ENCODE data around the gene CLDN10.
"Not testable (repeated sequence)": the region's sequence is repeated elsewhere in the genome, so short reads cannot be mapped to it uniquely, and the experiment has no call there.

CLDN10 gene

GRCh38 chr13:95553581-95554385 lies 1.3 kb downstream of the CLDN10 start:
- H3K4me1 Mint-ChIP-seq = peaks cover 3 to 17% of the 10 kb centered on the region in 2 donors
- H3K9me3 Mint-ChIP-seq = no peaks in the 10 kb centered on the region
- H3K27ac Mint-ChIP-seq = no peak overlapping the region
- DNase-seq (no peak), ATAC-seq (replicated peaks) (peak in 1 of 2 donors; percentile 23)
- H3K4me3 Mint-ChIP-seq = peak overlapping the region; percentile 53 to 65
- H3K27me3 Mint-ChIP-seq = peaks cover 46 to 69% of the 10 kb centered on the region in 2 donors
- H3K36me3 Mint-ChIP-seq = no peaks in the 10 kb centered on the region

- Mint-ChIP-seq H3K27ac (no peak overlapping the region), H3K9me3 (no peaks in the 10 kb centered on the region), H3K4me3 (no peak overlapping the region), H3K4me1 (peaks cover 3 to 17% of the 10 kb centered on the region in 2 donors), H3K36me3 (no peaks in the 10 kb centered on the region), H3K27me3 (peaks cover 23 to 46% of the 10 kb centered on the region in 2 donors)
- DNase-seq = no peak
- ATAC-seq (replicated peaks) = no peak
Measured at GRCh38 chr13:95557013-95557412, 4.5 kb downstream of the CLDN10 start.

DNA sequence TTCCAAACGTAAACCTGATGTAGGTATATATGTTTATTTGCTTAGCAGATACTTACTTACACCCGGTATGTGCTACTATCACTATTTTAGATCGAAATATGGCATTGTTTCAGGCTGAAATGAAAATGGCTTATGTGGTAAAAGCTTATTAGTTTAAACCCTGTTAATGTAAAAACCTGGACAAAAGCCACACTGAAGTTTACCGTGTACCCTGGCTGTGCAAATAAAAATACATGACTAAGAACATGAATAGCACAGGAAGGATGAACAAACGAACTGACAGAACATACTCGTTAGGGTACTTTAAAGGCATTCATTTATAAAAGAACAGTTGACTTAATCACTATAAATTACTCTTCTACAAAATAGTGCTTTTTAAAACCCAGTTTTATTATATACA lies 6.6 kb downstream of the CLDN10 start:
- Mint-ChIP-seq H3K4me1 (peaks cover 0 to 5% of the 10 kb centered on the region in 2 donors), H3K27me3 (peaks cover 12 to 26% of the 10 kb centered on the region in 2 donors), H3K27ac (no peak overlapping the region), H3K9me3 (no peaks in the 10 kb centered on the region), H3K4me3 (no peak overlapping the region), H3K36me3 (no peaks in the 10 kb centered on the region)
- no peak for ATAC-seq (replicated peaks)
- no peak for DNase-seq

- no peaks in the 10 kb centered on the region for H3K36me3 Mint-ChIP-seq
- H3K27me3 Mint-ChIP-seq = peaks cover 5 to 16% of the 10 kb centered on the region in 2 donors
- DNase-seq (no peak), ATAC-seq (replicated peaks) (no peak)
- no peak overlapping the region for H3K27ac Mint-ChIP-seq
- H3K4me3 Mint-ChIP-seq = no peak overlapping the region
- no peaks in the 10 kb centered on the region for H3K4me1 Mint-ChIP-seq
- no peaks in the 10 kb centered on the region for H3K9me3 Mint-ChIP-seq
Measured at GRCh38 chr13:95560387-95560786, 7.9 kb downstream of the CLDN10 start.

GRCh38 chr13:95564091-95564490 lies 11.6 kb downstream of the CLDN10 start:
- H3K27me3 Mint-ChIP-seq = peaks cover 5 to 6% of the 10 kb centered on the region in 2 donors
- H3K9me3 Mint-ChIP-seq = peaks cover 0 to 6% of the 10 kb centered on the region in 2 donors
- H3K4me3 Mint-ChIP-seq = no peak overlapping the region
- no peak for ATAC-seq (replicated peaks)
- DNase-seq = no peak
- no peaks in the 10 kb centered on the region for H3K4me1 Mint-ChIP-seq
- no peaks in the 10 kb centered on the region for H3K36me3 Mint-ChIP-seq
- no peak overlapping the region for H3K27ac Mint-ChIP-seq

DNA sequence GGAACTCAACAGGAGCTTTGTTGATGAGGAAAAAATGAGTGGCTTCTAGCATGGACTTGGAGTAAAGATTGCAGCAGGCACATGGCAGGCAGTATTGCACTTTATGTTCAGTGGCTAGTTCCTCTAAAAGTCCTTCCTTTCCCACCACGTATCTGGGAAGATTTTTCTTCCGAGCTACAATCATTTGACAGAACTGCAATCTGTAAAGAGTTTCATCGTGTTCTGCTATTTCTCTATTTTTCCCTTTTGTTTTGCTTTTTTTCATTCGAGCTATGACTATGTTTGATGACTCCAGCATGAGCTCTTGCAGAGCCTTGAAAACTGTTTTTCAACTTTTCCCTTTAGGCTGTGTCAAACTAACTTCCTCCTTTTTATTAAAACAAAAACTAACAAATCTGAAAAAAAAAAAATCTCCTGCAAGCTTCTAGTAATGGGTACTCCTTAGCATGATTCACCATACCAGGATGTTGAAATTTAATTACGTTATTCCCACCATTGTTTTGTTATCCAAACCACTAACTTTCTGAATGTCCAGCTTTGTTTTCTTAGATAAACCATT lies 12.3 kb downstream of the CLDN10 start:
- H3K4me3 Mint-ChIP-seq = no peak overlapping the region
- no peaks in the 10 kb centered on the region for H3K4me1 Mint-ChIP-seq
- no peaks in the 10 kb centered on the region for H3K36me3 Mint-ChIP-seq
- H3K9me3 Mint-ChIP-seq = peaks cover 0 to 6% of the 10 kb centered on the region in 2 donors
- H3K27me3 Mint-ChIP-seq = peaks cover 5 to 6% of the 10 kb centered on the region in 2 donors
- no peak for DNase-seq
- ATAC-seq (replicated peaks) = no peak
- H3K27ac Mint-ChIP-seq = no peak overlapping the region

DNA sequence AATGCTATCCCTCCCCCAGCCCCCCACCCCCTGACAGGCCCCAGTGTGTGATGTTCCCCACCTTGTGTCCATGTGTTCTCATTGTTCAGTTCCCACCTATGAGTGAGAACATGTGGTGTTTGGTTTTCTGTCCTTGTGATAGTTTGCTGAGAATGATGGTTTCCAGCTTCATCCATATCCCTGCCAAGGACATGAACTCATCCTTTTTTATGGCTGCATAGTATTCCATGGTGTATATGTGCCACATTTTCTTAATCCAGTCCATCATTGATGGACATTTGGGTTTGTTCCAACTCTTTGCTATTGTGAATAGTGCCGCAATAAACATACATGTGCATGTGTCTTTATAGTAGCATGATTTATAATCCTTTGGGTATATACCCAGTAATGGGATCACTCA lies 13.2 kb downstream of the CLDN10 start:
- H3K27ac Mint-ChIP-seq; H3K27me3 Mint-ChIP-seq; ATAC-seq (replicated peaks); DNase-seq; H3K4me3 Mint-ChIP-seq; H3K36me3 Mint-ChIP-seq; H3K9me3 Mint-ChIP-seq; H3K4me1 Mint-ChIP-seq: not testable (repeated sequence)

DNA sequence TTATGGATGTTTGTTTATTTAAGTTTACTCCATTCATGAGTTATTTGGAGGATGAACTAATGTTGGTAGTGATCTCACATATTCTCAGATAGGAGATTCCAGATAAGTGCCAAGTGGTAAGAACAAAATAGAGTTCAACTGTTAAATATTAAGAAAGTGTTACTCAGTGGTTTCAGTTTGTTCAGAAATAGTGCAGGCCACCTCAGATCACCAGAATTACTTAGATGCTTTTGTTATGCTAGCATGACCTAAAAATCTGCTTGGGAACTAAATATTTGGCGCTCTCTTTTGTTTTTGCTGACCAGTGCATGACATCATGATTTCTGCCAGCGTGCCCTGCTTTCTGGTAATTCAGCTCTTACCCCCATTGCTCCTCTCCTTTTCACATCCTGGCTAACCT lies 15.6 kb downstream of the CLDN10 start:
- no peak for DNase-seq
- Mint-ChIP-seq H3K4me1 (no peaks in the 10 kb centered on the region), H3K9me3 (peaks cover 0 to 6% of the 10 kb centered on the region in 2 donors), H3K4me3 (no peak overlapping the region), H3K27me3 (peaks cover 6 to 8% of the 10 kb centered on the region in 2 donors), H3K36me3 (no peaks in the 10 kb centered on the region), H3K27ac (no peak overlapping the region)
- ATAC-seq (replicated peaks) = no peak

- Mint-ChIP-seq H3K27me3 (peaks cover 6 to 8% of the 10 kb centered on the region in 2 donors), H3K9me3 (peaks cover 0 to 6% of the 10 kb centered on the region in 2 donors), H3K4me1 (no peaks in the 10 kb centered on the region), H3K4me3 (no peak overlapping the region), H3K27ac (no peak overlapping the region), H3K36me3 (no peaks in the 10 kb centered on the region)
- DNase-seq (no peak), ATAC-seq (replicated peaks) (no peak)
Measured at GRCh38 chr13:95570016-95570415, 17.5 kb downstream of the CLDN10 start.

GRCh38 chr13:95571941-95572340 lies 19.4 kb downstream of the CLDN10 start:
- ATAC-seq (replicated peaks) (no peak), DNase-seq (no peak)
- Mint-ChIP-seq H3K36me3 (no peaks in the 10 kb centered on the region), H3K4me3 (no peak overlapping the region), H3K9me3 (peaks cover 0 to 2% of the 10 kb centered on the region in 2 donors), H3K27ac (no peak overlapping the region), H3K4me1 (no peaks in the 10 kb centered on the region), H3K27me3 (peaks cover 3 to 8% of the 10 kb centered on the region in 2 donors)

GRCh38 chr13:95573221-95573620 lies 20.7 kb downstream of the CLDN10 start:
- H3K27ac Mint-ChIP-seq = no peak overlapping the region
- H3K4me3 Mint-ChIP-seq = no peak overlapping the region
- no peaks in the 10 kb centered on the region for H3K36me3 Mint-ChIP-seq
- DNase-seq (no peak), ATAC-seq (replicated peaks) (no peak)
- no peaks in the 10 kb centered on the region for H3K9me3 Mint-ChIP-seq
- no peaks in the 10 kb centered on the region for H3K4me1 Mint-ChIP-seq
- H3K27me3 Mint-ChIP-seq = peaks cover 0 to 8% of the 10 kb centered on the region in 2 donors

DNA sequence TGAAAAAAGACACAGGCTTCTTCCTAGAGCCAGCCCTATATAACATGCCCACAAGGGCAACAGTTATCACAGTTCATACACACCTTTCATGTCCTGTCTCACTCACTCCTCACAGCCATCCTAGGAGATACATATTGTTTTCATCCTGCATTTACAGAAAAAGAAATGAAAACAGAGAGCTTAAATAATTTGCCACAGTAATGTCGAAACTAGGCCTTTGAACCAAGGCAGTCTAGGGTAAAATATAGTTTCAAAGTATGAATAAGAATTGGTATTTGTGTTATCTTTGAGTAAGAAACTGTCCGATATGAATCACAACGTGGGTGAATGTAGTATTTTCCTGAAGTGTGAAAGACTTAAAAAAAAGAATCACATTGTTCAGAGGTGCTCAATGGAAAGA lies 26.8 kb downstream of the CLDN10 start:
- H3K27ac Mint-ChIP-seq = no peak overlapping the region
- H3K36me3 Mint-ChIP-seq = no peaks in the 10 kb centered on the region
- peaks cover 0 to 6% of the 10 kb centered on the region in 2 donors for H3K27me3 Mint-ChIP-seq
- no peak overlapping the region for H3K4me3 Mint-ChIP-seq
- peak in 1 of 2 donors; percentile 22 for ATAC-seq (replicated peaks)
- no peaks in the 10 kb centered on the region for H3K9me3 Mint-ChIP-seq
- no peaks in the 10 kb centered on the region for H3K4me1 Mint-ChIP-seq
- DNase-seq = no peak

DNA sequence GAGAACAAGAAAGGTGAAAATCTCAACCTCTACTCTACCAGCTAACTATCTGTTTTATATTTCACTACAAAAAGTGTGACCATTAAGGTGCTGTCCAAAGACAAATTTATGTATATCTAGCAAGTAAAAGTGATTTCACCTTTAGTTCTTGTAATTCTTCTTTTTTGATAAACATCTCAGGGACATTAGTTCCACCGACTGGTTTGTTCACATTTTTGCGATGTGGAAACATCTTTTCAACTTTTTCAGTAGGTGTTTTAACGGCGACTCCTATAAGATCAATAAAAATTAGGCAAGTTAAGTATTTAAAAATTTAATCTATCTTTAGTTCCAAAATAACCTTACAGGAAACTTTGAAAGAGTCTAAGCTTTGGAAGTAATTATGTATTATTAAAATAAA lies 33.3 kb downstream of the CLDN10 start:
- DNase-seq = no peak
- H3K27ac Mint-ChIP-seq = no peak overlapping the region
- H3K27me3 Mint-ChIP-seq = peaks cover 11 to 13% of the 10 kb centered on the region in 2 donors
- ATAC-seq (replicated peaks) = no peak
- no peak overlapping the region for H3K4me3 Mint-ChIP-seq
- H3K36me3 Mint-ChIP-seq = no peaks in the 10 kb centered on the region
- no peaks in the 10 kb centered on the region for H3K9me3 Mint-ChIP-seq
- no peaks in the 10 kb centered on the region for H3K4me1 Mint-ChIP-seq

DNA sequence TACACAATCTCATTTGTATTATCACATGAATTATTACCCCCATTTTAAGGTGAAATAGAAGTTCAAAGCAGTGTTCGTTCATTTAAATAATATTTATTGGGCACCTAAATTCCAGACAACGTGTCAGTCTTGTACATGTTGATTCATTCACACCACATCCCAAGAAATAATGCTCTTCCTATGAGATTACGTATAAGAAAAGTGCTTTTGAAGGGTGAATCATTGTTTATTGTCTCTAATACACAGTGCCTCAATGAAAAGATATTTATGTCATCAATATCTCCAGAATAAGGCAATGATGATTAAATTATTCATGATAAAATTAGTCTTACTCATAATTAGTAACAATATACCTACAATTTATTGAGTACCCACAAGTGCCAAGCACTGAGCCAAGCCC lies 35.6 kb downstream of the CLDN10 start:
- Mint-ChIP-seq H3K36me3 (no peaks in the 10 kb centered on the region), H3K27me3 (peaks cover 13% of the 10 kb centered on the region in 2 donors), H3K4me3 (no peak overlapping the region), H3K4me1 (no peaks in the 10 kb centered on the region), H3K27ac (no peak overlapping the region), H3K9me3 (no peaks in the 10 kb centered on the region)
- ATAC-seq (replicated peaks) (no peak), DNase-seq (no peak)

- H3K27ac Mint-ChIP-seq = no peak overlapping the region
- peaks cover 13% of the 10 kb centered on the region in 2 donors for H3K27me3 Mint-ChIP-seq
- H3K4me3 Mint-ChIP-seq = no peak overlapping the region
- H3K4me1 Mint-ChIP-seq = no peaks in the 10 kb centered on the region
- no peaks in the 10 kb centered on the region for H3K36me3 Mint-ChIP-seq
- DNase-seq = no peak
- no peaks in the 10 kb centered on the region for H3K9me3 Mint-ChIP-seq
- no peak for ATAC-seq (replicated peaks)
Measured at GRCh38 chr13:95588721-95589120, 36.2 kb downstream of the CLDN10 start.
